ENCODE measurements around the gene TMEM116.

TMEM116 gene

GRCh38 chr12:111993292-111994150, 19.4 kb downstream of the TMEM116 start:
- no peak for TF ChIP-seq CTCF (IDR thresholded peaks at IDR 0.05; ENCODE audit: control extremely low read depth, extremely low read depth, low read depth, missing control alignments)
- no peak for DNase-seq (ENCODE audit: extremely low spot score)
- ChIA-PET POLR2A (no interaction called here), CTCF (interaction anchor here (2.0 kb wide), 1 partner anchor 11 kb away, joined by 5 read pairs; no protein-coding TSS in a partner anchor)

DNA sequence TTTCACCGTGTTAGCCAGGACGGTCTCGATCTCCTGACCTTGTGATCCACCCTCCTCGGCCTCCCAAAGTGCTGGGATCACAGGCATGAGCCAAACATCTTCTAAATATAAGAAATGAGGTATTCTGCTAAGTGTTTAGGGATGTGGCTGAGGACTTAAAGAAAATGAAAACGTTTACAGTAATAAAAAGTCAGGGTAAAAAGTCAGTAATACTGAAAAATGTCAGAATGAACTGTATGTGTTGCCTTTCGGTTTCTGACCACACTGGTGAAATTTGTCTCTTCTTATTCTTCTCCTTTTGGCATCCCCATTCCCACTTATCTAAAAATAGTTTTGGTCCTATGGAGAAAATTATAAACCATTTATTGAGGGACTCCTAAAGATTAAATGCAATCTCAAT, 20.5 kb downstream of the TMEM116 start:
- no peak for DNase-seq (ENCODE audit: extremely low spot score)
- CTCF ChIA-PET, result interaction anchor here (2.0 kb wide), 1 partner anchor 10 kb away, joined by 5 read pairs; no protein-coding TSS in a partner anchor
- POLR2A ChIA-PET, result no interaction called here
- no peak for TF ChIP-seq CTCF (IDR thresholded peaks at IDR 0.05; ENCODE audit: control extremely low read depth, extremely low read depth, low read depth, missing control alignments)

DNA sequence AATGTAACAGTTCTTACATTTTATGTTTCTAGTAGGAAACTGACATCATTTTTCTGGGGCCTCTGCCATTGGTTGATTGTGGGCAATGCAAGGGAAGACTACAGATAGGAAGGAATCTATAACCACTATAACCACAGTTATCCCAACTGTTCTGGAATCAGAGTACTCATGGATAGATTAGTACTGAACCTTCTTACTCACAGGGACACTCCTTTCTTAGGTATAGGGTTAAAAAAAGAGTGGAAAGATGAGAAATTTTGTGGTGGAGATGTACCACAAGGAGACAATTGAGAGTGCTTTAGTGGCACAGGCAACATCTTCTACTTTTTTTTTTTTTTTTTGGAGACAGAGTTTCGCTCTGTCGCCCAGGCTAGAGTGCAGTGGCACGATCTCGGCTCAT, 21.0 kb downstream of the TMEM116 start:
- no peak for TF ChIP-seq CTCF (IDR thresholded peaks at IDR 0.05; ENCODE audit: control extremely low read depth, extremely low read depth, low read depth, missing control alignments)
- POLR2A ChIA-PET, result no interaction called here
- CTCF ChIA-PET, result interaction anchor here (2.0 kb wide), 1 partner anchor 9 kb away, joined by 5 read pairs; no protein-coding TSS in a partner anchor
- no peak for DNase-seq (ENCODE audit: extremely low spot score)

DNA sequence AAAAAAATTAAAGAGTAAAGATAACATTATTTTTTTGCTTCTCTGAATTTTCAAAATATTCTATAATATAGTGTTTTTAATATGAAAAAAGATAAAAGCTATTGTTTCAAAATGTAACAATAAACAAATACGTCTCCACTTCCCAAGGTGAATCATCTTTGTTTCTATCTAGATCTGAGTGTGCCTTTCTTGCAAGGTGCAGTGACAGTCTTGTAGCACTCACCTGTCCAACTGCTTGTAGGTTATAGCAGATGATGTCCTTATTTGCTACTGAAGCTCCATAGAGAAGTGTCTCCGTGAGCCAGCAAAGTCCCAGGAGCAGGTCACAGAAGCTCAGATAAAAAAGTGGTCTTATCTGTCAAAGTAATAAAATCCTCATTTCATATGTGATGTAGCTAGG, 21.4 kb downstream of the TMEM116 start:
- ChIA-PET POLR2A (no interaction called here), CTCF (interaction anchor here (2.0 kb wide), 1 partner anchor 9 kb away, joined by 5 read pairs; no protein-coding TSS in a partner anchor)
- DNase-seq (ENCODE audit: extremely low spot score), result no peak
- no peak for TF ChIP-seq CTCF (IDR thresholded peaks at IDR 0.05; ENCODE audit: control extremely low read depth, extremely low read depth, low read depth, missing control alignments)

- no peak for DNase-seq (ENCODE audit: extremely low spot score)
- ChIA-PET POLR2A (no interaction called here), CTCF (no interaction called here)
- TF ChIP-seq CTCF (IDR thresholded peaks at IDR 0.05; ENCODE audit: control extremely low read depth, extremely low read depth, low read depth, missing control alignments), result no peak
Observed at GRCh38 chr12:111984820-111985219, 28.1 kb downstream of the TMEM116 start.

DNA sequence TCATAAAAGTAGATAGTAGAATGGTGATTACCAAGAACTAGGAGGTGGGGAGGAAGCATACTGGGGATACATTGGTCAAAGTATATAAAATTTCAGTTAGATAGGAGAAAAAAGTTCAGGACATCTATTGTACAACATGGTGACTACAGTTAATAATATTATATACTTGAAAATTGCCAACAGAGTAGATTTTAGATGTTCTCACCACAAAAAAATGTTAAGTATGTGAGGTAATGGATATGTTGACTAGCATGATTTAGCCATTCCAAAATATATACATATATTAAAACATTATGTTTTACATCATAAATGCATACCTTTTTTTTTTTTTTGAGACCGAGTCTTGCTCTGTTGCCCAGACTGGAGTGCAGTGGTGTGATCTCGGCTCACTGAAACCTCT, 31.0 kb downstream of the TMEM116 start:
- ChIA-PET CTCF (no interaction called here), POLR2A (no interaction called here)
- no peak for TF ChIP-seq CTCF (IDR thresholded peaks at IDR 0.05; ENCODE audit: control extremely low read depth, extremely low read depth, low read depth, missing control alignments)
- DNase-seq (ENCODE audit: extremely low spot score), result no peak

All from GM10248 (cell line).